ENCODE measurements around the gene COX6A2.

COX6A2 gene

GRCh38 chr16:31407406-31407805 is 20.8 kb downstream of the COX6A2 start:
- no peak for DNase-seq

DNA sequence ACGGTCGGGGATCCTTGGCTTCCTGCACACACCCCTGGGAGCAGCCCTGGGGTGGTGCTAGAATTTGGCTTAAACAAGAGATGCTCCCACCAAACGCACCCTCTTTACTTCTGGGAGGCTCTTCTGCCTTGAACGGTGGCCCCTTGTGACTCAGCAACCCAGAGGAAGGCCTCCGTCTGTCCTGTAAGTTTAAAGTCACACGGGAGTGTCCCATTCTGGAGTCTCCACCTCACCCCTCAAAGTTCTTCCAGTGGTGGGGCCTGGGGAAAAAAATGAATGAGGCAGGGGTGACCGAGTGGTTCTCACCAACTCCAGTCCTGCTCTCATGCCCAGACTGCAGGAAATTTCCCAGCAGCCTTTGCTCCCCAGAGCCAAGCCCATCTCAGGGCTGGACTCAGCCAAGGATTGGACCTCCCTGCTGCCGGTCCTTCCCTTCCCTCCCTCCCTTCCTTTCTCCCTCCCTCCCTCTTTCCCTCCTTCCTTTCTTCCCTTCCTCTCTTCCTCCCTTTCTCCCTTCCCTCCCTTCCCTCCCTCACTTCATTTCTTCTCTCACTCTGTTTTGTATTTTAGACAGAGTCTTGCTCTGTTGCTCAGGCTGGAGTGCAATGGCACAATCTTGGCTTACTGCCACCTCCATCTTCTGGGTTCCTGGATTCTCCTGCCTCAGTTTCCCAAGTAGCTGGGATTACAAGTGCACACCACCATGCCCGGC is 23.7 kb downstream of the COX6A2 start:
- no peak for DNase-seq

- DNase-seq: no peak
These were observed 24.4 kb downstream of the COX6A2 start for GRCh38 chr16:31403590-31404352.

GRCh38 chr16:31402687-31403086 is 25.5 kb downstream of the COX6A2 start:
- peak; percentile 21 for DNase-seq

- DNase-seq: no peak
These were observed 26.7 kb downstream of the COX6A2 start for GRCh38 chr16:31401436-31401835.

- DNase-seq: no peak
These were observed 28.0 kb downstream of the COX6A2 start for GRCh38 chr16:31400191-31400590.

- DNase-seq: no peak
These were observed 30.5 kb downstream of the COX6A2 start for GRCh38 chr16:31397701-31398100.

GRCh38 chr16:31397096-31397660 is 31.0 kb downstream of the COX6A2 start:
- DNase-seq: no peak

- DNase-seq: no peak
These were observed 32.5 kb downstream of the COX6A2 start for GRCh38 chr16:31395647-31396046.

- DNase-seq: no peak
These were observed 35.1 kb downstream of the COX6A2 start, which contains the start of gene ITGAD for GRCh38 chr16:31393056-31393455. Gene ITGAD, plus strand, starts transcription at chr16:31393335. Its CDS starts 26 bp downstream, at chr16:31393361.

- no peak for DNase-seq
These were observed 37.6 kb downstream of the COX6A2 start for GRCh38 chr16:31390504-31391041.

DNA sequence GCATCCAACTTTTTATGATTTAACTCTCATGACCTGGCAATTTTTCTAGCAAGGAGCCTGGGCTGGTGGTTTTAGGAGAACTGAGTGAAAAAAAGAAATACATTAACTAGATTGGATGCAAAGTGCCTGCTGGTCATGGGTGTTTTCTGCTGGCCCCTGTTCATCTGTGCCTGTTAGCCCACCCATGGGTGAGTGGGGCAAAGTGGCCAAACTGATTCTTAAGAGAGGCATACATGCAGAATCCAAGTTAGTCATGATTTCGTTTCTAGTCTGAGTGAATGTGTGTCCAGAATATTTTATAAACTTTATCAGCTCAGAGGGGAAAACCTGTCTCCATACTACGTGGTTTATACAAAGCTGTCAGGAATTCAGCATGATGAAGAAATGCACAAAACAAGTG is 39.6 kb downstream of the COX6A2 start:
- no peak for DNase-seq

- DNase-seq: peak; percentile 52
These were observed 41.8 kb downstream of the COX6A2 start for GRCh38 chr16:31386157-31386984.

- DNase-seq: no peak
These were observed 42.5 kb downstream of the COX6A2 start for GRCh38 chr16:31385680-31386079.

DNA sequence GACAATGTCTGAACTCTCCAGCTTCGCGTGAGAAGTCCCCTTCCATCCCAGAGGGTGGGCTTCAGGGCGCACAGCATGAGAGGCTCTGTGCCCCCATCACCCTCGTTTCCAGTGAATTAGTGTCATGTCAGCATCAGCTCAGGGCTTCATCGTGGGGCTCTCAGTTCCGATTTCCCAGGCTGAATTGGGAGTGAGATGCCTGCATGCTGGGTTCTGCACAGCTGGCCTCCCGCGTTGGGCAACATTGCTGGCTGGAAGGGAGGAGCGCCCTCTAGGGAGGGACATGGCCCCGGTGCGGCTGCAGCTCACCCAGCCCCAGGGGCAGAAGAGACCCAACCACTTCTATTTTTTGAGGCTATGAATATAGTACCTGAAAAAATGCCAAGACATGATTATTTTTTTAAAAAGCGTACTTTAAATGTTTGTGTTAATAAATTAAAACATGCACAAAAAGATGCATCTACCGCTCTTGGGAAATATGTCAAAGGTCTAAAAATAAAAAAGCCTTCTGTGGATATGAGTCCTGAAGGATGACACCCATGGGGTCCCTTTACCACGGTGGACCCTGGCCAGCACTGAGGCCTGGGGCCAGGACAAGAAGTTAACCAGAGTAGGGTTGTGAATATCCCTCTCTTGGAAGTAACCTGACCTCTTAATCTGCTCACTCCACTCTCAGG is 45.5 kb downstream of the COX6A2 start:
- DNase-seq: peak; percentile 52

GRCh38 chr16:31380201-31380600 is 48.0 kb downstream of the COX6A2 start:
- DNase-seq: no peak

Data from CD4-positive, alpha-beta T cell treated with Interleukin-4 for 4 hours (primary cell).